ENCODE data around the gene RHOT2. TPM values are rescaled to one million over a fixed set of nuclear protein-coding genes. Genes with fewer than 3 reads are reported as not detected.

Gene RHOT2
- total RNA-seq, 1 experiment from 2014 or later, result 210 TPM

DNA sequence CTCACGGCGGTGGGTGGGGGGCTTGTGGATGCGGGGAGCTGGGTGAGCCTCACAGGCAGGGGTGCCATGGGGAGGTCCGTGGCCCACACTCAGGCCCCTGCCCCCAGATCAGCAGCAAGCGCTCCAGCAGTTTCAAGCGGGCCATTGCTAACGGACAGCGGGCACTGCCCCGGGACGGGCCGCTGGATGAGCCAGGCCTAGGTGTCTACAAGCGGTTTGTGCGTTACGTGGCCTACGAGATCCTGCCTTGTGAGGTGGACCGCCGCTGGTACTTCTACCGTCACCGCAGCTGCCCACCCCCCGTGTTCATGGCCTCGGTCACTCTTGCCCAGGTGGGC is 8.6 kb downstream of the RHOT2 start:
- H3K9me3 Mint-ChIP-seq, result no peaks in the 10 kb centered on the region
- no peak overlapping the region for H3K4me2 ChIP-seq (ENCODE audit: insufficient read depth, insufficient read length, low read length)

More for the DNA sequence above, 8.6 kb downstream of the RHOT2 start:
- H3K56ac ChIP-seq (ENCODE audit: insufficient read length, low read depth, low read length), result no peak overlapping the region
- no peaks in the 10 kb centered on the region for H3K79me2 ChIP-seq (ENCODE audit: insufficient read depth, low read length)
- H2BK20ac ChIP-seq (ENCODE audit: low read depth, low read length, poor library complexity, severe bottlenecking), result no peak overlapping the region
- H3K4me1 Mint-ChIP-seq, result peaks cover 16 to 29% of the 10 kb centered on the region in 2 experiments
- H3K23me2 ChIP-seq (ENCODE audit: insufficient read length, low read depth, low read length, poor library complexity, severe bottlenecking), result peaks cover 15% of the 10 kb centered on the region
- no peak overlapping the region for H3K27ac Mint-ChIP-seq
- no peak overlapping the region for H2AFZ ChIP-seq (ENCODE audit: low read length)
- no peak for TF ChIP-seq CTCF (conservative IDR thresholded peaks at IDR 0.05)
- no peak overlapping the region for H3K4ac ChIP-seq (ENCODE audit: low read depth, low read length)
- H3K9ac ChIP-seq (ENCODE audit: extremely low read depth, insufficient read length, low read length), result no peak overlapping the region
- H3K27me3 ChIP-seq (ENCODE audit: insufficient read depth, low read length), result no peaks in the 10 kb centered on the region
- H4K5ac ChIP-seq (ENCODE audit: insufficient read length, low read depth, low read length), result no peak overlapping the region
- no peak overlapping the region for H3K18ac ChIP-seq (ENCODE audit: insufficient read length, low read depth, low read length)
- H3K14ac ChIP-seq (ENCODE audit: insufficient read depth, low read length), result no peak overlapping the region
- no peak for DNase-seq
- H4K20me1 ChIP-seq (ENCODE audit: control insufficient read depth, insufficient read depth, insufficient read length), result no peaks in the 10 kb centered on the region
- H4K91ac ChIP-seq (ENCODE audit: insufficient read length, low read depth, low read length), result no peak overlapping the region
- no peak overlapping the region for H3T11ph ChIP-seq (ENCODE audit: low read length)
- no peaks in the 10 kb centered on the region for H3K9me3 ChIP-seq (ENCODE audit: control insufficient read depth, low read depth, low read length)
- no peaks in the 10 kb centered on the region for H3K79me1 ChIP-seq (ENCODE audit: insufficient read depth, low read depth, low read length, poor library complexity, severe bottlenecking)
- H2BK15ac ChIP-seq (ENCODE audit: low read depth, low read length), result no peak overlapping the region
- peaks cover 9 to 19% (median 12%) of the 10 kb centered on the region in 3 experiments; a peak in 6 of 7 replicates for H3K36me3 Mint-ChIP-seq (ENCODE audit: insufficient read depth in 1 of 3, low read depth in 3 of 3)
- WGBS (ENCODE audit: extremely low coverage, insufficient read length, low lambda C conversion rate), result no CpG with 5 or more reads among the region's 21 CpGs
- no peaks in the 10 kb centered on the region for H3K4me1 ChIP-seq (ENCODE audit: insufficient read depth, low read length)
- H3K27ac ChIP-seq (ENCODE audit: insufficient read length, low read depth, low read length), result no peak overlapping the region
- H2BK5ac ChIP-seq (ENCODE audit: insufficient read length, low read length), result no peak overlapping the region
- peaks cover 3% of the 10 kb centered on the region; the same call in 1 of the 2 replicates for H3K27me3 Mint-ChIP-seq (ENCODE audit: low read depth)
- no peak overlapping the region for H2AK5ac ChIP-seq (ENCODE audit: insufficient read length, low read length)
- no peak overlapping the region for H2BK120ac ChIP-seq (ENCODE audit: low read depth, low read length, poor library complexity, severe bottlenecking)
- no peak overlapping the region for H2BK12ac ChIP-seq (ENCODE audit: insufficient read length, low read depth, low read length)
- no peak overlapping the region for H3K23ac ChIP-seq (ENCODE audit: insufficient read length, low read depth, low read length)
- no peak overlapping the region for H3K4me3 Mint-ChIP-seq
- H4K8ac ChIP-seq (replicated peaks; ENCODE audit: insufficient read length, low read depth, low read length), result no peak overlapping the region

All from H9 (cell line).